KMS-11 (cell line): Measurements from ENCODE around the gene PLCB2.

Experiments used
- H2AFZ ChIP-seq: fragments of 200-600 bp; sonication (generic); 2 replicates; pipeline ENCODE4 v1.6.1; 2016; ENCODE audit warnings: antibody characterized with exemption, mixed run types, low read depth
- H3K27ac ChIP-seq: fragments of 200-600 bp; sonication (generic); 2 replicates; pipeline ENCODE4 v1.6.1; 2016; ENCODE audit warnings: mild to moderate bottlenecking, mixed run types
- H3K27me3 ChIP-seq: fragments of 200-600 bp; sonication (generic); 2 replicates; pipeline ENCODE4 v1.6.1; 2017; ENCODE audit warnings: mild to moderate bottlenecking, low read depth, mixed run types, moderate library complexity; ENCODE audit not compliant: insufficient read depth
- H3K36me3 ChIP-seq: fragments of 200-600 bp; sonication (generic); 2 replicates; pipeline ENCODE4 v1.6.1; 2017; ENCODE audit warnings: mild to moderate bottlenecking, mixed run types; ENCODE audit not compliant: insufficient read depth
- H3K4me1 ChIP-seq: fragments of 200-600 bp; sonication (generic); 2 replicates; pipeline ENCODE4 v1.6.1; 2016; ENCODE audit warnings: mild to moderate bottlenecking, low read depth, mixed run types; ENCODE audit not compliant: poor library complexity, severe bottlenecking
- H3K4me2 ChIP-seq: fragments of 200-600 bp; sonication (generic); 2 replicates; pipeline ENCODE4 v1.7.0; 2016; ENCODE audit warnings: mild to moderate bottlenecking, mixed run types
- H3K4me3 ChIP-seq: fragments of 200-600 bp; sonication (generic); IDR thresholded peaks from 2 replicates; pipeline ENCODE4 v1.6.1; 2017; ENCODE audit warnings: low read depth, low read length, mixed read lengths; ENCODE audit not compliant: insufficient read depth
- H3K79me2 ChIP-seq: fragments of 200-600 bp; sonication (generic); 2 replicates; pipeline ENCODE4 v1.6.1; 2016; ENCODE audit warnings: low read depth, mixed run types; ENCODE audit not compliant: insufficient read depth
- H3K9ac ChIP-seq: fragments of 200-600 bp; sonication (generic); 2 replicates; pipeline ENCODE4 v1.6.1; 2016; ENCODE audit warnings: mild to moderate bottlenecking, mixed run types
- H4K20me1 ChIP-seq: fragments of 200-600 bp; sonication (generic); 2 replicates; pipeline ENCODE4 v1.6.1; 2016; ENCODE audit warnings: mild to moderate bottlenecking, mixed run types; ENCODE audit not compliant: insufficient read depth
- CTCF ChIP-seq: fragments of 200-600 bp; sonication (generic); conservative IDR thresholded peaks from 2 replicates; pipeline ENCODE4 v1.6.1; 2017; ENCODE audit warnings: low read depth, mild to moderate bottlenecking, antibody characterized with exemption, low read length, moderate library complexity, mixed read lengths

PLCB2 gene

GRCh38 chr15:40322531-40323238, 14.9 kb upstream of the PLCB2 start:
- no peak overlapping the region for H3K9ac ChIP-seq
- no peaks in the 10 kb centered on the region for H4K20me1 ChIP-seq
- no peak overlapping the region for H3K4me3 ChIP-seq
- peak overlapping the region; percentile 54 for H3K4me2 ChIP-seq
- no peaks in the 10 kb centered on the region for H3K36me3 ChIP-seq
- H3K4me1 ChIP-seq, result peaks cover 40% of the 10 kb centered on the region
- peaks cover 31% of the 10 kb centered on the region for H3K79me2 ChIP-seq
- no peak overlapping the region for H3K27ac ChIP-seq
- no peaks in the 10 kb centered on the region for H3K27me3 ChIP-seq
- TF ChIP-seq CTCF, result no peak
- H2AFZ ChIP-seq, result peak overlapping the region; percentile 78

- Histone ChIP-seq H2AFZ (no peak overlapping the region), H3K9ac (no peak overlapping the region), H3K4me3 (no peak overlapping the region), H3K4me1 (peaks cover 23% of the 10 kb centered on the region), H3K27me3 (no peaks in the 10 kb centered on the region), H3K36me3 (no peaks in the 10 kb centered on the region), H3K79me2 (peaks cover 18% of the 10 kb centered on the region), H3K4me2 (no peak overlapping the region), H4K20me1 (no peaks in the 10 kb centered on the region), H3K27ac (no peak overlapping the region)
- TF ChIP-seq CTCF, result peak; percentile 98
Measured at GRCh38 chr15:40320931-40321371, 13.2 kb upstream of the PLCB2 start.

GRCh38 chr15:40320409-40320808, 12.7 kb upstream of the PLCB2 start:
- no peak for TF ChIP-seq CTCF
- H3K4me2 ChIP-seq, result no peak overlapping the region

GRCh38 chr15:40317580-40317979, 9.8 kb upstream of the PLCB2 start:
- no peaks in the 10 kb centered on the region for H3K27me3 ChIP-seq
- H3K4me2 ChIP-seq, result no peak overlapping the region
- no peaks in the 10 kb centered on the region for H3K36me3 ChIP-seq
- H3K4me3 ChIP-seq, result no peak overlapping the region
- H3K79me2 ChIP-seq, result no peaks in the 10 kb centered on the region
- H3K9ac ChIP-seq, result no peak overlapping the region
- H2AFZ ChIP-seq, result no peak overlapping the region
- TF ChIP-seq CTCF, result no peak
- peaks cover 7% of the 10 kb centered on the region for H3K4me1 ChIP-seq
- H4K20me1 ChIP-seq, result no peaks in the 10 kb centered on the region
- H3K27ac ChIP-seq, result no peak overlapping the region

More at GRCh38 chr15:40320409-40320808, 12.7 kb upstream of the PLCB2 start:
- Histone ChIP-seq H3K27ac (no peak overlapping the region), H3K4me1 (peaks cover 17% of the 10 kb centered on the region), H4K20me1 (no peaks in the 10 kb centered on the region), H3K36me3 (no peaks in the 10 kb centered on the region), H3K9ac (no peak overlapping the region), H3K27me3 (no peaks in the 10 kb centered on the region), H2AFZ (no peak overlapping the region), H3K79me2 (peaks cover 13% of the 10 kb centered on the region), H3K4me3 (no peak overlapping the region)
